A673 (cell line): ENCODE data around the gene FAR1. TPM values are rescaled to one million over a fixed set of nuclear protein-coding genes. Genes with fewer than 3 reads are reported as not detected.

ENCODE experiments used
- BruUV-seq: library from RNA; stranded (reverse); fragments of 400-500 nt; replicated peaks from 2 replicates; lab custom pipeline; 2021; lab: Mats Ljungman, UMichigan
- CTCF ChIA-PET: fragments of 300-600 bp; sonication (Branson Sonifier 250); formaldehyde crosslinking; loops from one replicate; lab custom pipeline; 2022; ENCODE audit warnings: antibody characterized with exemption; lab: Charles Lee
- POLR2A ChIA-PET: fragments of 300-600 bp; sonication (Branson Sonifier 250); formaldehyde crosslinking; loops from one replicate; lab custom pipeline; 2022; ENCODE audit warnings: antibody characterized with exemption; ENCODE audit not compliant: low non-redundant PET; lab: Charles Lee
- DNase-seq: peaks from one replicate; pipeline ENCODE4 v3.0.0-alpha.2; 2015; ENCODE audit warnings: low spot score
- H3K27ac ChIP-seq: fragments of 200-600 bp; sonication (generic); 2 replicates; pipeline ENCODE4 v1.5.1; 2016; ENCODE audit warnings: mixed run types, low read depth, mild to moderate bottlenecking, mixed read lengths, antibody characterized with exemption, low read length; ENCODE audit not compliant: poor library complexity, severe bottlenecking
- H3K27me3 ChIP-seq: fragments of 200-600 bp; sonication (generic); replicated peaks from 2 replicates; pipeline ENCODE4 v1.6.1; 2017; ENCODE audit warnings: mixed run types, low read depth, mild to moderate bottlenecking, mixed read lengths, antibody characterized with exemption, low read length; ENCODE audit not compliant: insufficient read depth, poor library complexity
- H3K36me3 ChIP-seq: fragments of 200-600 bp; sonication (generic); 2 replicates; pipeline ENCODE4 v1.6.1; 2016; ENCODE audit warnings: mixed run types, mild to moderate bottlenecking, mixed read lengths, antibody characterized with exemption, low read length; ENCODE audit not compliant: insufficient read depth, poor library complexity, severe bottlenecking
- H3K4me1 ChIP-seq: fragments of 200-600 bp; sonication (generic); 2 replicates; pipeline ENCODE4 v1.6.1; 2017; ENCODE audit warnings: mixed run types, mild to moderate bottlenecking, mixed read lengths, antibody characterized with exemption, low read length; ENCODE audit not compliant: insufficient read depth, poor library complexity, severe bottlenecking
- H3K4me3 ChIP-seq: fragments of 200-600 bp; sonication (generic); 2 replicates; pipeline ENCODE4 v1.5.1; 2016; ENCODE audit warnings: low read depth, mixed run types, mild to moderate bottlenecking, mixed read lengths, low read length; ENCODE audit not compliant: poor library complexity, severe bottlenecking
- H3K9me3 ChIP-seq: fragments of 200-600 bp; sonication (generic); 2 replicates; pipeline ENCODE4 v1.6.1; 2016; ENCODE audit warnings: mixed run types, low read depth, mild to moderate bottlenecking, mixed read lengths, antibody characterized with exemption, low read length; ENCODE audit not compliant: poor library complexity, severe bottlenecking
- CTCF ChIP-seq: fragments of 300-800, 200-600 bp; sonication (generic); conservative IDR thresholded peaks from 2 replicates; pipeline ENCODE4 v1.5.1; 2017; ENCODE audit warnings: low read depth, mild to moderate bottlenecking, antibody characterized with exemption, low read length, moderate library complexity, mixed read lengths
- EZH2 ChIP-seq: fragments of 200-600 bp; sonication (generic); IDR thresholded peaks from 2 replicates; pipeline ENCODE4 v1.6.1; 2017; ENCODE audit warnings: borderline replicate concordance, low read depth, mild to moderate bottlenecking, mixed read lengths, antibody characterized with exemption, low read length; ENCODE audit not compliant: poor library complexity, severe bottlenecking
- intact Hi-C: fragments of 100-400 bp; cut with micrococcal nuclease; formaldehyde crosslinking; loops from one replicate; pipeline ENCODE4 v1.10.0; 2022; ENCODE audit not compliant: unreplicated experiment
- total RNA-seq: library from RNA; stranded (reverse); gene quantifications from 2 replicates; pipeline ENCODE4 v1.2.3, GENCODE V29; 2021

Gene FAR1
- total RNA-seq, 1 experiment from 2014 or later = 66.6 TPM

- CTCF ChIA-PET = no interaction called here
- POLR2A ChIA-PET = no interaction called here
Observed at GRCh38 chr11:13676576-13676975, 8.1 kb downstream of the FAR1 start.

GRCh38 chr11:13679768-13680167 lies 11.3 kb downstream of the FAR1 start:
- Histone ChIP-seq H3K4me3 (no peak overlapping the region), H3K9me3 (no peaks in the 10 kb centered on the region), H3K36me3 (no peaks in the 10 kb centered on the region), H3K27ac (no peak overlapping the region), H3K4me1 (peaks cover 52% of the 10 kb centered on the region), H3K27me3 (no peaks in the 10 kb centered on the region)
- TF ChIP-seq EZH2 (no peak), CTCF (no peak)
- BruUV-seq = no TSS peak
- DNase-seq = no peak
- intact Hi-C loops = no loop called here
- ChIA-PET POLR2A (no interaction called here), CTCF (no interaction called here)

More at GRCh38 chr11:13676576-13676975, 8.1 kb downstream of the FAR1 start:
- Histone ChIP-seq H3K27me3 (no peaks in the 10 kb centered on the region), H3K27ac (no peak overlapping the region), H3K4me3 (no peak overlapping the region), H3K36me3 (no peaks in the 10 kb centered on the region), H3K9me3 (no peaks in the 10 kb centered on the region), H3K4me1 (peaks cover 39% of the 10 kb centered on the region)
- intact Hi-C loops = no loop called here
- TF ChIP-seq EZH2 (no peak), CTCF (no peak)
- BruUV-seq = no TSS peak
- no peak for DNase-seq

GRCh38 chr11:13680501-13681264 lies 12.2 kb downstream of the FAR1 start:
- ChIA-PET POLR2A (no interaction called here), CTCF (no interaction called here)
- Histone ChIP-seq H3K36me3 (no peaks in the 10 kb centered on the region), H3K9me3 (no peaks in the 10 kb centered on the region), H3K4me1 (peaks cover 49% of the 10 kb centered on the region), H3K27me3 (no peaks in the 10 kb centered on the region), H3K4me3 (no peak overlapping the region), H3K27ac (no peak overlapping the region)
- intact Hi-C loops = no loop called here
- DNase-seq = no peak
- TF ChIP-seq CTCF (no peak), EZH2 (no peak)
- BruUV-seq = no TSS peak
